Left lung (tissue), 10 donors: ENCODE data around the gene ZNF148. TPM values are rescaled to one million over a fixed set of nuclear protein-coding genes. Genes with fewer than 3 reads are reported as not detected.
"Not testable (repeated sequence)": the region's sequence is repeated elsewhere in the genome, so short reads cannot be mapped to it uniquely, and the experiment has no call there.

Experiments
- ATAC-seq: fragments of 200-7000 bp; cut with Tn5 transposase; one replicate; pipeline ENCODE4 v1.9.1; 2020; ENCODE audit warnings: moderate library complexity
- DNase-seq, 4 donors: peaks; one replicate each; pipeline ENCODE4 v3.0.0-alpha.2; 2013 to 2020
- H3K27ac ChIP-seq, 2 donors: fragments of 200-600 bp; sonication (generic) in 1 of 2; one replicate each; pipeline versions ENCODE4 v1.5.0 to v1.8.0; 2020 to 2021
- H3K27me3 ChIP-seq, 2 donors: fragments of 200-600 bp; sonication (generic) in 1 of 2; one replicate each; pipeline versions ENCODE4 v1.5.0 to v1.8.0; 2020 to 2021
- H3K36me3 ChIP-seq, 2 donors: fragments of 200-600 bp; sonication (generic) in 1 of 2; one replicate each; pipeline versions ENCODE4 v1.5.0 to v1.8.0; 2020 to 2021
- H3K4me1 ChIP-seq, 2 donors: fragments of 200-600 bp; one replicate each; pipeline ENCODE4 v1.8.0; 2021
- H3K4me3 ChIP-seq, 2 donors: fragments of 200-600 bp; sonication (generic) in 1 of 2; one replicate each; pipeline versions ENCODE4 v1.5.0 to v1.8.0; 2020 to 2021; ENCODE audit warnings: mild to moderate bottlenecking in 1 of 2
- H3K9me3 ChIP-seq, 2 donors: fragments of 200-600 bp; sonication (generic) in 1 of 2; one replicate each; pipeline versions ENCODE4 v1.5.0 to v1.8.0; 2020 to 2021
- CTCF ChIP-seq, 2 donors: fragments of 200-600 bp; sonication (generic) in 1 of 2; IDR thresholded peaks; one replicate each; pipeline versions ENCODE4 v1.5.0 to v1.8.0; 2021; ENCODE audit warnings: antibody characterized with exemption in 2 of 2
- intact Hi-C, 2 donors: fragments of 100-400 bp; cut with DNase I; formaldehyde crosslinking; loops; one replicate each; pipeline versions ENCODE4 v1.11.2 to v1.14.2; 2022
- polyA plus RNA-seq, 6 donors: library from polyadenylated mRNA; unstranded; fragments of 120-200 nt; gene quantifications; one replicate each; pipeline ENCODE4 v1.2.1, GENCODE V29; 2013; ENCODE audit not compliant: insufficient read length in 6 of 6
- total RNA-seq, 2 donors: library from RNA; stranded (reverse); fragmentation: NEBNext Ultra II Directional; extraction: Animal tissue kit (Norgen Biotek cat#: 25700); gene quantifications; one replicate each; pipeline ENCODE4 v1.2.1, GENCODE V29; 2021
- donor health status: DM: no; HTN: yes; CAD: no.
- donor health status: DM: no; HTN: no; CAD: no.

The ZNF148 gene
- total and polyA plus RNA-seq, 8 donors = 35.2 to 44.9 (median 40.3) TPM

- H3K9me3 ChIP-seq = peaks cover 0 to 5% of the 10 kb centered on the region in 2 donors
- no peaks in the 10 kb centered on the region for H3K4me1 ChIP-seq
- TF ChIP-seq CTCF (IDR thresholded peaks at IDR 0.05) = no peak
- no peak overlapping the region for H3K27ac ChIP-seq
- intact Hi-C loops = no loop called here
- H3K4me3 ChIP-seq = no peak overlapping the region
- no peaks in the 10 kb centered on the region for H3K36me3 ChIP-seq
- peaks cover 0 to under 1% of the 10 kb centered on the region in 2 donors for H3K27me3 ChIP-seq
- ATAC-seq (no peak), DNase-seq (no peak)
These were observed 39.5 kb upstream of the ZNF148 start for GRCh38 chr3:125414669-125415068.

GRCh38 chr3:125410922-125411321, 35.8 kb upstream of the ZNF148 start:
- no peak overlapping the region for H3K4me3 ChIP-seq
- H3K4me1 ChIP-seq = no peaks in the 10 kb centered on the region
- no peaks in the 10 kb centered on the region for H3K9me3 ChIP-seq
- no peak for TF ChIP-seq CTCF (IDR thresholded peaks at IDR 0.05)
- DNase-seq (no peak), ATAC-seq (no peak)
- no peak overlapping the region for H3K27ac ChIP-seq
- intact Hi-C loops = no loop called here
- H3K36me3 ChIP-seq = no peaks in the 10 kb centered on the region
- H3K27me3 ChIP-seq = peaks cover 0 to 6% of the 10 kb centered on the region in 2 donors

GRCh38 chr3:125406070-125406469, 30.9 kb upstream of the ZNF148 start:
- Histone ChIP-seq H3K27ac (no peak overlapping the region), H3K4me1 (no peaks in the 10 kb centered on the region), H3K4me3 (no peak overlapping the region), H3K36me3 (no peaks in the 10 kb centered on the region), H3K9me3 (no peaks in the 10 kb centered on the region), H3K27me3 (peaks cover 0 to 6% of the 10 kb centered on the region in 2 donors)
- intact Hi-C loops = no loop called here
- ATAC-seq = no peak
- DNase-seq = no peak
- no peak for TF ChIP-seq CTCF (IDR thresholded peaks at IDR 0.05)

- ATAC-seq, H3K4me3 ChIP-seq, H3K4me1 ChIP-seq, DNase-seq, H3K36me3 ChIP-seq, H3K9me3 ChIP-seq, intact Hi-C loops, H3K27me3 ChIP-seq, H3K27ac ChIP-seq: not testable (repeated sequence)
These were observed 30.4 kb upstream of the ZNF148 start for GRCh38 chr3:125405515-125405914.

- DNase-seq (no peak), ATAC-seq (no peak)
- Histone ChIP-seq H3K4me1 (no peaks in the 10 kb centered on the region), H3K4me3 (no peak overlapping the region), H3K27ac (no peak overlapping the region), H3K27me3 (no peaks in the 10 kb centered on the region), H3K9me3 (no peaks in the 10 kb centered on the region), H3K36me3 (no peaks in the 10 kb centered on the region)
- intact Hi-C loops = no loop called here
- no peak for TF ChIP-seq CTCF (IDR thresholded peaks at IDR 0.05)
These were observed 28.7 kb upstream of the ZNF148 start for GRCh38 chr3:125403789-125404188.

- TF ChIP-seq CTCF (IDR thresholded peaks at IDR 0.05) = no peak
- no peak for DNase-seq
- Histone ChIP-seq H3K27me3 (no peaks in the 10 kb centered on the region), H3K4me1 (no peaks in the 10 kb centered on the region), H3K27ac (no peak overlapping the region), H3K36me3 (no peaks in the 10 kb centered on the region), H3K9me3 (no peaks in the 10 kb centered on the region), H3K4me3 (no peak overlapping the region)
- intact Hi-C loops = no loop called here
- no peak for ATAC-seq
These were observed 27.5 kb upstream of the ZNF148 start for GRCh38 chr3:125402639-125403038.
